Measurements from ENCODE around the gene NDRG4.

Gene NDRG4

GRCh38 chr16:58495521-58496331 is 4.2 kb upstream of the NDRG4 start:
- Histone ChIP-seq H3K9me3 (ENCODE audit: control insufficient read depth, insufficient read depth, low read length) (no peaks in the 10 kb centered on the region), H3K4me1 (ENCODE audit: control insufficient read depth, insufficient read depth, low read length) (peaks cover 13% of the 10 kb centered on the region), H3K27me3 (ENCODE audit: control insufficient read depth, insufficient read depth, low read length) (no peaks in the 10 kb centered on the region), H3K36me3 (ENCODE audit: control insufficient read depth, insufficient read depth, low read length) (no peaks in the 10 kb centered on the region), H3K9ac (ENCODE audit: low read depth, low read length) (no peak overlapping the region; the same call in 1 of the 2 replicates), H3K4me3 (ENCODE audit: low read depth, low read length) (0 out of 2 replicates have a peak overlapping the region, but pooled peaks have one; percentile 2), H3K27ac (ENCODE audit: low read depth, low read length) (peak overlapping the region; percentile 74)

- peaks cover 4% of the 10 kb centered on the region; the same call in 1 of the 2 replicates for H3K27me3 ChIP-seq (ENCODE audit: control insufficient read depth, insufficient read depth, low read length)
- H3K9me3 ChIP-seq (ENCODE audit: control insufficient read depth, insufficient read depth, low read length): no peaks in the 10 kb centered on the region
- no peak overlapping the region for H3K9ac ChIP-seq (ENCODE audit: low read depth, low read length)
- H3K36me3 ChIP-seq (ENCODE audit: control insufficient read depth, insufficient read depth, low read length): no peaks in the 10 kb centered on the region
- no peak overlapping the region for H3K27ac ChIP-seq (ENCODE audit: low read depth, low read length)
- H3K4me3 ChIP-seq (ENCODE audit: low read depth, low read length): no peak overlapping the region
- peaks cover 13% of the 10 kb centered on the region for H3K4me1 ChIP-seq (ENCODE audit: control insufficient read depth, insufficient read depth, low read length)
Measured at GRCh38 chr16:58497468-58497867, 2.5 kb upstream of the NDRG4 start.

- H3K9ac ChIP-seq (ENCODE audit: low read depth, low read length): no peak overlapping the region
- peaks cover 8% of the 10 kb centered on the region; the same call in 1 of the 2 replicates for H3K27me3 ChIP-seq (ENCODE audit: control insufficient read depth, insufficient read depth, low read length)
- H3K4me3 ChIP-seq (ENCODE audit: low read depth, low read length): no peak overlapping the region
- no peaks in the 10 kb centered on the region for H3K36me3 ChIP-seq (ENCODE audit: control insufficient read depth, insufficient read depth, low read length)
- no peak overlapping the region for H3K27ac ChIP-seq (ENCODE audit: low read depth, low read length)
- peaks cover 13% of the 10 kb centered on the region for H3K4me1 ChIP-seq (ENCODE audit: control insufficient read depth, insufficient read depth, low read length)
- no peaks in the 10 kb centered on the region for H3K9me3 ChIP-seq (ENCODE audit: control insufficient read depth, insufficient read depth, low read length)
Measured at GRCh38 chr16:58497935-58498334, 2.0 kb upstream of the NDRG4 start.

- Histone ChIP-seq H3K9me3 (ENCODE audit: control insufficient read depth, insufficient read depth, low read length) (no peaks in the 10 kb centered on the region), H3K27me3 (ENCODE audit: control insufficient read depth, insufficient read depth, low read length) (peaks cover 8% of the 10 kb centered on the region; the same call in 1 of the 2 replicates), H3K36me3 (ENCODE audit: control insufficient read depth, insufficient read depth, low read length) (no peaks in the 10 kb centered on the region), H3K4me3 (ENCODE audit: low read depth, low read length) (no peak overlapping the region), H3K27ac (ENCODE audit: low read depth, low read length) (no peak overlapping the region), H3K4me1 (ENCODE audit: control insufficient read depth, insufficient read depth, low read length) (peaks cover 13% of the 10 kb centered on the region), H3K9ac (ENCODE audit: low read depth, low read length) (no peak overlapping the region)
Measured at GRCh38 chr16:58498341-58499091, 1.4 kb upstream of the NDRG4 start.

GRCh38 chr16:58499092-58499511 is 841 bp upstream of the NDRG4 start:
- no peaks in the 10 kb centered on the region for H3K36me3 ChIP-seq (ENCODE audit: control insufficient read depth, insufficient read depth, low read length)
- peaks cover 8% of the 10 kb centered on the region; the same call in 1 of the 2 replicates for H3K27me3 ChIP-seq (ENCODE audit: control insufficient read depth, insufficient read depth, low read length)
- H3K27ac ChIP-seq (ENCODE audit: low read depth, low read length): no peak overlapping the region
- no peak overlapping the region for H3K9ac ChIP-seq (ENCODE audit: low read depth, low read length)
- peaks cover 13% of the 10 kb centered on the region for H3K4me1 ChIP-seq (ENCODE audit: control insufficient read depth, insufficient read depth, low read length)
- no peaks in the 10 kb centered on the region for H3K9me3 ChIP-seq (ENCODE audit: control insufficient read depth, insufficient read depth, low read length)
- no peak overlapping the region for H3K4me3 ChIP-seq (ENCODE audit: low read depth, low read length)

- Histone ChIP-seq H3K4me3 (ENCODE audit: low read depth, low read length) (peak overlapping the region; percentile 86), H3K9me3 (ENCODE audit: control insufficient read depth, insufficient read depth, low read length) (no peaks in the 10 kb centered on the region), H3K27me3 (ENCODE audit: control insufficient read depth, insufficient read depth, low read length) (peaks cover 8% of the 10 kb centered on the region; the same call in 1 of the 2 replicates), H3K36me3 (ENCODE audit: control insufficient read depth, insufficient read depth, low read length) (no peaks in the 10 kb centered on the region), H3K4me1 (ENCODE audit: control insufficient read depth, insufficient read depth, low read length) (peaks cover 6% of the 10 kb centered on the region), H3K9ac (ENCODE audit: low read depth, low read length) (peak overlapping the region; percentile 63), H3K27ac (ENCODE audit: low read depth, low read length) (peak overlapping the region; percentile 34)
Measured at GRCh38 chr16:58500430-58501241, 693 bp downstream of the NDRG4 start.

GRCh38 chr16:58501242-58502131 is 1.5 kb downstream of the NDRG4 start:
- no peaks in the 10 kb centered on the region for H3K9me3 ChIP-seq (ENCODE audit: control insufficient read depth, insufficient read depth, low read length)
- no peaks in the 10 kb centered on the region for H3K36me3 ChIP-seq (ENCODE audit: control insufficient read depth, insufficient read depth, low read length)
- peak overlapping the region; percentile 34 for H3K27ac ChIP-seq (ENCODE audit: low read depth, low read length)
- H3K27me3 ChIP-seq (ENCODE audit: control insufficient read depth, insufficient read depth, low read length): peaks cover 8% of the 10 kb centered on the region; the same call in 1 of the 2 replicates
- peak overlapping the region; percentile 63 for H3K9ac ChIP-seq (ENCODE audit: low read depth, low read length)
- no peaks in the 10 kb centered on the region for H3K4me1 ChIP-seq (ENCODE audit: control insufficient read depth, insufficient read depth, low read length)
- peak overlapping the region; percentile 86 for H3K4me3 ChIP-seq (ENCODE audit: low read depth, low read length)

GRCh38 chr16:58502217-58502921 is 2.4 kb downstream of the NDRG4 start:
- H3K36me3 ChIP-seq (ENCODE audit: control insufficient read depth, insufficient read depth, low read length): no peaks in the 10 kb centered on the region
- no peak overlapping the region for H3K9ac ChIP-seq (ENCODE audit: low read depth, low read length)
- no peak overlapping the region for H3K4me3 ChIP-seq (ENCODE audit: low read depth, low read length)
- no peak overlapping the region for H3K27ac ChIP-seq (ENCODE audit: low read depth, low read length)
- no peaks in the 10 kb centered on the region for H3K4me1 ChIP-seq (ENCODE audit: control insufficient read depth, insufficient read depth, low read length)
- peaks cover 8% of the 10 kb centered on the region; the same call in 1 of the 2 replicates for H3K27me3 ChIP-seq (ENCODE audit: control insufficient read depth, insufficient read depth, low read length)
- H3K9me3 ChIP-seq (ENCODE audit: control insufficient read depth, insufficient read depth, low read length): no peaks in the 10 kb centered on the region

- Histone ChIP-seq H3K4me1 (ENCODE audit: control insufficient read depth, insufficient read depth, low read length) (no peaks in the 10 kb centered on the region), H3K36me3 (ENCODE audit: control insufficient read depth, insufficient read depth, low read length) (no peaks in the 10 kb centered on the region), H3K27ac (ENCODE audit: low read depth, low read length) (no peak overlapping the region), H3K9me3 (ENCODE audit: control insufficient read depth, insufficient read depth, low read length) (no peaks in the 10 kb centered on the region), H3K4me3 (ENCODE audit: low read depth, low read length) (no peak overlapping the region), H3K27me3 (ENCODE audit: control insufficient read depth, insufficient read depth, low read length) (peaks cover 8% of the 10 kb centered on the region; the same call in 1 of the 2 replicates), H3K9ac (ENCODE audit: low read depth, low read length) (no peak overlapping the region)
Measured at GRCh38 chr16:58503166-58503862, 3.4 kb downstream of the NDRG4 start.
